A549 treated with DMSO at 1 μM for 4 hours (cell line): ENCODE data around the gene SCAF11. TPM values are rescaled to one million over a fixed set of nuclear protein-coding genes. Genes with fewer than 3 reads are reported as not detected.

Experiments used
- total RNA-seq: library from RNA; stranded (reverse); fragments of 200-300 nt; extraction: Qiagen RNA extraction; gene quantifications from 5 replicates; pipeline ENCODE4 v1.2.3, GENCODE V29; 2022; ENCODE audit warnings: low read depth

SCAF11 gene
- 47.2 to 59.1 TPM (median 52.9 TPM) in 5 replicates for total RNA-seq

GRCh38 chr12:45990468-45991283 is at the start of gene SCAF11:
Gene SCAF11 (minus strand): TSS chr12:45990574. CDS start chr12:45964167, 26,407 bp downstream.

